AG04450 (cell line): Measurements from ENCODE around the gene CUEDC1. TPM values are rescaled to one million over a fixed set of nuclear protein-coding genes. Genes with fewer than 3 reads are reported as not detected.
A peak's percentile ranks its signal among the peaks of the same experiment; 100 is the strongest.

Experiments used
- CTCF ChIA-PET: fragments of 300-600, 350-600 bp; formaldehyde crosslinking; extraction: SDS; loops from one replicate; lab custom pipeline; 2022; ENCODE audit warnings: antibody characterized with exemption, inconsistent platforms; lab: Charles Lee
- POLR2A ChIA-PET: fragments of 350-600 bp; formaldehyde crosslinking; extraction: SDS; loops from one replicate; lab custom pipeline; 2021; ENCODE audit warnings: antibody characterized with exemption, inconsistent platforms; lab: Yijun Ruan, JAX
- DNase-seq: peaks from one replicate; pipeline ENCODE4 v3.0.0-alpha.2; 2011; ENCODE audit warnings: low read depth, low spot score
- H3K27ac ChIP-seq: one replicate; pipeline ENCODE4 v1.5.1; 2012; ENCODE audit warnings: low read depth, low read length, control low read depth
- H3K27me3 ChIP-seq: one replicate; pipeline ENCODE4 v1.6.0; 2012; ENCODE audit warnings: low read length; ENCODE audit not compliant: control insufficient read depth, insufficient read depth
- H3K4me3 ChIP-seq: 2 replicates; pipeline ENCODE4 v1.5.1; 2011; ENCODE audit warnings: mild to moderate bottlenecking, low read depth, low read length, control low read depth
- H3K9me3 ChIP-seq: 2 replicates; pipeline ENCODE4 v1.5.1; 2012; ENCODE audit warnings: low read length; ENCODE audit not compliant: control insufficient read depth, insufficient read depth
- polyA plus RNA-seq: library from polyadenylated mRNA; depleted of rRNA; stranded (reverse); fragments of >200 nt; gene quantifications from 2 replicates; pipeline ENCODE4 v1.2.3, GENCODE V29; 2011
- TF ChIP-seq, protein P1 (sequence below): IDR thresholded peaks from 2 replicates; pipeline ENCODE4 v1.5.1; 2011; ENCODE audit warnings: low read depth, low read length, control low read depth, inconsistent platforms

CUEDC1 gene
- polyA plus RNA-seq, 1 experiment: 21.6 TPM

DNA sequence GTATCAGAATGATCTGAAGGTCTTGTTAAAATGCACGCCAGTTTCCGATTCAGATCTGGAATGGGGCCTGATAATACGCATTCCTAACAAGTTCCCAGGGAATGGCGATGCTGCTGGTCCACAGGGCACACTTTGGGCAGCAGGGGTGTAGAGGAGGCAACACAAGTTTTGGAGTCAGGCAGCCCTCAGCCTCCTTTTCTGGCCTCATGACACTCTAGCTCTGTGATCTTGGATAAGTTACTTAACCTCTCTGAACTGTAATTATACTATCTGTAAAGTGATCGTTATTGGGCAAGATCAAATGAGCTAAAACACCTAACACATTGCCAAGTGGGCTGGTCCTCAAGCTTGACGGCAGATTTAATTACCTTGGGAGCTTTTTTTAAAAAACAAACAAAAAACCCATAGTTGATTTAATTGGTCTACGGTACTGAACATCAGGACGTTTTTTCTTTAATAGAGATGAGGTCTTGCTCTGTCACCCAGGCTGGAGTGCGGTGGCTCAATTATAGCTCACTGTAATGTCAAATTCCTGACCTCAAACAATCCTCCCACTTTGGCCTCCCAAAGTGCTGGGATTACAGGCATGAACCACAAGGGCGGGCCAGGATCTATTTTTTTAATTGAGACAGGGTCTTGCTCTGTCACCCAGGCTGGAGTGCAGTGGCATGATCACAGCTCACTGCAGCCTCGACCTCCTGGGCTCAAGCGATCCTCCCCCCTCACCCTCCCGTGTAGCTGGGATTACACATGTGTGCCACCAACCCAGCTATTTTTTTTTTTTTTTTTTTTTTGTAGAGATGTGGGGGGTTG lies 95.4 kb downstream of the CUEDC1 start:
- H3K9me3 ChIP-seq: no peaks in the 10 kb centered on the region
- no peak overlapping the region for H3K4me3 ChIP-seq
- H3K27ac ChIP-seq: no peak overlapping the region
- TF ChIP-seq, protein P1, sequence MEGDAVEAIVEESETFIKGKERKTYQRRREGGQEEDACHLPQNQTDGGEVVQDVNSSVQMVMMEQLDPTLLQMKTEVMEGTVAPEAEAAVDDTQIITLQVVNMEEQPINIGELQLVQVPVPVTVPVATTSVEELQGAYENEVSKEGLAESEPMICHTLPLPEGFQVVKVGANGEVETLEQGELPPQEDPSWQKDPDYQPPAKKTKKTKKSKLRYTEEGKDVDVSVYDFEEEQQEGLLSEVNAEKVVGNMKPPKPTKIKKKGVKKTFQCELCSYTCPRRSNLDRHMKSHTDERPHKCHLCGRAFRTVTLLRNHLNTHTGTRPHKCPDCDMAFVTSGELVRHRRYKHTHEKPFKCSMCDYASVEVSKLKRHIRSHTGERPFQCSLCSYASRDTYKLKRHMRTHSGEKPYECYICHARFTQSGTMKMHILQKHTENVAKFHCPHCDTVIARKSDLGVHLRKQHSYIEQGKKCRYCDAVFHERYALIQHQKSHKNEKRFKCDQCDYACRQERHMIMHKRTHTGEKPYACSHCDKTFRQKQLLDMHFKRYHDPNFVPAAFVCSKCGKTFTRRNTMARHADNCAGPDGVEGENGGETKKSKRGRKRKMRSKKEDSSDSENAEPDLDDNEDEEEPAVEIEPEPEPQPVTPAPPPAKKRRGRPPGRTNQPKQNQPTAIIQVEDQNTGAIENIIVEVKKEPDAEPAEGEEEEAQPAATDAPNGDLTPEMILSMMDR: no peak
- POLR2A ChIA-PET: interaction anchor here (0.5 to 4.6 kb wide), 13 partner anchors 10 to 140 kb away, joined by 3 to 43 read pairs (median 5); partner anchors contain the start of gene MRPS23
- DNase-seq: no peak
- CTCF ChIA-PET: interaction anchor here (0.6 to 17.7 kb wide), 18 partner anchors 8 to 411 kb away, joined by 3 to 661 read pairs (median 5); partner anchors contain the start of genes CUEDC1 and MRPS23
- H3K27me3 ChIP-seq: no peaks in the 10 kb centered on the region

DNA sequence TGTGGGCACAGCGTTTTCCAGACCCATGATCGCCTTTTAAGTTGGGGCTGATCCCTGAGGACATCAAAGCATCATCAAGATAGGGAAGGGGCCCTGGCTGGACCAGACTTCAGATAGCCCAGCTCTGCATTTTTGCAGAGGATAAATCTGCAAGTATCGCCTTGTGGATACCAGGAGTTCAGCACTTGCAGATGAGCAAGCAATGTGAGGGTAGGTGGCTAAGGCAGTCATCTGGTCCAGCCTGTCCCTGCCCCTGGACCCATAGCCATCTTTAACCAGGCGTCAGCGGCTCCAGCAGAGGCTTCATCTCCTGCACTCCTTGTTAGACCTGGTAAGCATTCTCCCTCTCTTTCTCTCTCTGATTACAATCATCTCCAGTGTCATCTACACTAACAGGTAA lies 96.4 kb downstream of the CUEDC1 start:
- TF ChIP-seq, protein P1: no peak
- no peaks in the 10 kb centered on the region for H3K9me3 ChIP-seq
- H3K4me3 ChIP-seq: no peak overlapping the region
- no peak for DNase-seq
- no peaks in the 10 kb centered on the region for H3K27me3 ChIP-seq
- no peak overlapping the region for H3K27ac ChIP-seq
- ChIA-PET POLR2A (interaction anchor here (0.6 to 4.6 kb wide), 7 partner anchors 11 to 141 kb away, joined by 3 to 43 read pairs (median 4); partner anchors contain the start of gene VEZF1), CTCF (interaction anchor here (0.5 to 17.7 kb wide), 15 partner anchors 11 to 228 kb away, joined by 3 to 661 read pairs (median 7); partner anchors contain the start of genes CUEDC1 and VEZF1)

DNA sequence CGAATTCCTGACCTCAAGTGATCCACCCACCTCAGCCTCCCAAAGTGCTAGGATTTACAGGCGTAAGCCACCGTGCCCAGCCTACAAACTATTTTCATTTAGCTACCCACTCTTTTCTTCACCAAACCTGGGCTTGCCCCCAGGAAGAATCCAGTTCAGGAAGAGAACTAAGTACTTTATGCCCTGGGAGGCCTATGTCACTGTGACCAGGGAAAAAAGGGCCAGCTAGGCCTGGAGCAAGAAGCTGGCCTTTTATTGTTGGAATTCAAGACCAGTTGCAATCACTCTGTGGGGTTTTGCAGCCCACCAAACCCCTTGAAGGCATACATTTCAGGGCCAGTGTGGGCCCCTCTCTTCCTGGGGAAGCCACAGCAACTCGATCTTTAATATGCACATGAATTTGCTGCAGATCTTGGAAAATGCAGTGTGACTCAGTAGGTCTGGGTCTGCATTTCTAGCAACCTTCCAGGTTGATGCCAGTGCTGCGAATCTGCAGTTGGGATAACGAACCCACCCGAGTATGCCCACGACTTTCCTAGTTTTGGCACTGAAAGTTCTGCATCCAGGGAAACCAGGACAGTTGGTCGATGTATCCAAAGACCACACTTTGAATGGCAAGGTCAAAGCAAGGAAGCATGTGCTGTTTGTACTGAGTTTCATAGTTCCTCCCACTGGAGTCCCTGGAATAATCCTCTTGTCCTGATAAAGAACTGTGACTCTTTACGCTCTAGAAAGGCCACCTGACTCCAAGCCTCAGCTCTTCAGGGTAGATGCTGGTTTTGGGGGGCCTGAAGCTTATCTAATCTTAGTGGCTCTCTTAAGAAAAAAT lies 98.2 kb downstream of the CUEDC1 start:
- Histone ChIP-seq H3K27me3 (no peaks in the 10 kb centered on the region), H3K27ac (no peak overlapping the region), H3K4me3 (no peak overlapping the region), H3K9me3 (no peaks in the 10 kb centered on the region)
- TF ChIP-seq, protein P1: no peak
- no peak for DNase-seq
- POLR2A ChIA-PET: interaction anchor here (1.2 kb wide), 1 partner anchor 142 kb away, joined by 4 read pairs; no protein-coding TSS in a partner anchor
- CTCF ChIA-PET: interaction anchor here (0.6 to 17.7 kb wide), 13 partner anchors 12 to 255 kb away, joined by 3 to 661 read pairs (median 4); partner anchors contain the start of gene VEZF1

DNA sequence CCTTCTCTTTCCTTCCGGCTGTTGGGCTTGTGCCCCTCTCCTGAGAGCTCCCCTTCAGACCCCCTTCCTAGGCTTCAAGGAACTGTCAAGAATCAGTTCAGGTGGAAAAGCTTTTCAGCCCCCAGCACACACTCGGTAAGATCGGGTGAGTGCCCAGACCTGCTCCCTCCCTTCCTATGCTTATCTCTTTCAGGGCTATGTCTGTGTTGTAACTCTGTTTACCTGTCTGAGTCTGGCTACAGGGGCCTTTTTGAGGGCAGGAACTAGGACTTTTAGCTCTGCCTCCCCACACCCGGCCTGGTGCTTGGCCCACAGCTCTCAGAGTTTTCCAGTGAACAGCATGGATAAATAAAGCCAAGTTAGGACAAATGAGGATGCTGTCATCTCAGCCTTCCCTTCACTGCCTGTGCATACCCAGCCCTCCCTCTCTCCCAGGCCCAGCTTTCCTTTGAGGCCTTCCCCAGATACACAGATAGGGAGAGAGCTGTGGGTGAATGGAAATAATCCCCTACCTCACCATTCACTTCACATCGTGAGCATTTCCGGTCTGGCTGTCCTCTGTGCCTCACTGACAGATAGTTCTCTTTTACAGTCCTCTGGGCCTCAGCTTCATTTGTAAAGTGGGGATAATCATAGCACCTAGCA lies 99.7 kb downstream of the CUEDC1 start:
- Histone ChIP-seq H3K27me3 (no peaks in the 10 kb centered on the region), H3K9me3 (no peaks in the 10 kb centered on the region), H3K27ac (peak overlapping the region; percentile 11), H3K4me3 (no peak overlapping the region)
- DNase-seq: no peak
- CTCF ChIA-PET: interaction anchor here (0.7 to 17.7 kb wide), 6 partner anchors 22 to 612 kb away, joined by 3 to 661 read pairs (median 5); partner anchors contain the start of gene VEZF1
- POLR2A ChIA-PET: interaction anchor here (0.9 kb wide), 1 partner anchor 151 kb away, joined by 3 read pairs; the partner anchor contains the start of gene SRSF1
- TF ChIP-seq, protein P1: no peak
